ENCODE measurements around the gene FCRLB. TPM values are rescaled to one million over a fixed set of nuclear protein-coding genes. Genes with fewer than 3 reads are reported as not detected.

FCRLB gene
- total and polyA plus RNA-seq, 9 of the 15 experiments (the other 6 are each of a cell fraction or from before 2014, with no cell fraction given), result 0.20 to 4.6 (median 1.3) TPM

DNA sequence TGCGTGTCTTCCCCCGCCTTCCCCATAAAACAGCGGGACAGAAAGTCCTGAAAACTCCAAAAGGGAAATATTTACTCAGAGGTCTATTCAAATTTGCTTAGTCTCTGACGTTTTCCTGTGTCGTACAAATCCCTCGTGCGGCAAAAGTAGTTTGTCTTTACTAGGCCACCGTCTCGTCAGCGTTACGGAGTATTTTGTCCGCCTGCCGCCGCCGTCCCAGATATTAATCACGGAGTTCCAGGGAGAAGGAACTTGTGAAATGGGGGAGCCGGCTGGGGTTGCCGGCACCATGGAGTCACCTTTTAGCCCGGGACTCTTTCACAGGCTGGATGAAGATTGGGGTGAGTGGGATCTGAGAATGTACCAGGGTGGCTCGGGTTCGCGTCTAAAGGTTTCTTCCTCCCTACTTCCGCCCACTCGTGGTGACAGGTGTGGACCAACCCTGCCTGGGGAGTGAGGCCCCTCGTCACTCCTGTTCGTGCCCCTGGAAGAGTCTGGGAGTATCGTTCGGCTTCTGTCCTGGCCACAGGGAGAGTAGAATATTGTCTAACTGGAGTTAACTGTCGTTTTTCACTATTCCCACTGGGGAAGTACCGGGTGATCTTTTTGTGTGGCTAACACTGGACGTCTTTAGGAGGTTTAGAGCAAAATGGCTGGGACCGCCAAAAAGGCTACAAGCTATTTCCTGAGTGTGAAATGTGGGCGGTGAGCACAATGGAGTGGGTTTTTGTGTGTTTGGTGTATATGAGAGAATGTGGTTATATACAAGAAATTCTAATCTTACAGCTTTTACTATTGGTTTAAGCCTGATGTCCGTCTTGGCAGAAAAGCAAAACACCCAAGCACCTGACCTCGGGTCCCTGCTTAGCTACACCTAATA, 45.0 kb downstream of the FCRLB start, which contains the start of gene ATF6 (continued):
- TF ChIP-seq ETV5 (CRISPR knock-in tag; IDR thresholded peaks at IDR 0.05; ENCODE audit: low read depth) (peak; percentile 72), TOE1 (IDR thresholded peaks at IDR 0.05; ENCODE audit: borderline replicate concordance) (peak; percentile 95), TOE1 (CRISPR knock-in tag; IDR thresholded peaks at IDR 0.05; ENCODE audit: borderline replicate concordance, low read depth) (no peak), TBL1XR1 (IDR thresholded peaks at IDR 0.05; ENCODE audit: low read length in 2 of 2) (peak in 1 of 2 experiments; percentile 62; a peak in 1 of 4 replicates), KDM1A (IDR thresholded peaks at IDR 0.05) (no peak), NFYB (IDR thresholded peaks at IDR 0.05; ENCODE audit: extremely low read depth, insufficient read length) (no peak), ZNF12 (CRISPR knock-in tag; IDR thresholded peaks at IDR 0.05) (no peak), CHCHD3 (CRISPR knock-in tag; IDR thresholded peaks at IDR 0.05) (no peak), CSDE1 (IDR thresholded peaks at IDR 0.05) (no peak), ATF1 (CRISPR knock-in tag; IDR thresholded peaks at IDR 0.05) (no peak), ATF1 (tag; IDR thresholded peaks at IDR 0.05) (peak; percentile 97), MTA1 (IDR thresholded peaks at IDR 0.05; ENCODE audit: borderline replicate concordance) (peak; percentile 71; the same call in 1 of the 2 replicates), U2AF1 (optimal IDR thresholded peaks at IDR 0.05; ENCODE audit: low read depth, low read length) (no peak), ZNF764 (CRISPR knock-in tag; IDR thresholded peaks at IDR 0.05; ENCODE audit: low read depth) (no peak)
- TF ChIP-seq, protein P1, sequence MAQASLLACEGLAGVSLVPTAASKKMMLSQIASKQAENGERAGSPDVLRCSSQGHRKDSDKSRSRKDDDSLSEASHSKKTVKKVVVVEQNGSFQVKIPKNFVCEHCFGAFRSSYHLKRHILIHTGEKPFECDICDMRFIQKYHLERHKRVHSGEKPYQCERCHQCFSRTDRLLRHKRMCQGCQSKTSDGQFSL (CRISPR knock-in tag; IDR thresholded peaks at IDR 0.05), result peak; percentile 27; the same call in 1 of the 2 replicates
- TF ChIP-seq, protein P1 (tag; IDR thresholded peaks at IDR 0.05), result peak in 1 of 2 experiments; percentile 10; a peak in 1 of 4 replicates
- TF ChIP-seq, protein P2, sequence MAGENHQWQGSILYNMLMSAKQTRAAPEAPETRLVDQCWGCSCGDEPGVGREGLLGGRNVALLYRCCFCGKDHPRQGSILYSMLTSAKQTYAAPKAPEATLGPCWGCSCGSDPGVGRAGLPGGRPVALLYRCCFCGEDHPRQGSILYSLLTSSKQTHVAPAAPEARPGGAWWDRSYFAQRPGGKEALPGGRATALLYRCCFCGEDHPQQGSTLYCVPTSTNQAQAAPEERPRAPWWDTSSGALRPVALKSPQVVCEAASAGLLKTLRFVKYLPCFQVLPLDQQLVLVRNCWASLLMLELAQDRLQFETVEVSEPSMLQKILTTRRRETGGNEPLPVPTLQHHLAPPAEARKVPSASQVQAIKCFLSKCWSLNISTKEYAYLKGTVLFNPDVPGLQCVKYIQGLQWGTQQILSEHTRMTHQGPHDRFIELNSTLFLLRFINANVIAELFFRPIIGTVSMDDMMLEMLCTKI (IDR thresholded peaks at IDR 0.05; ENCODE audit: partially characterized antibody), result no peak
- TF ChIP-seq, protein P3, sequence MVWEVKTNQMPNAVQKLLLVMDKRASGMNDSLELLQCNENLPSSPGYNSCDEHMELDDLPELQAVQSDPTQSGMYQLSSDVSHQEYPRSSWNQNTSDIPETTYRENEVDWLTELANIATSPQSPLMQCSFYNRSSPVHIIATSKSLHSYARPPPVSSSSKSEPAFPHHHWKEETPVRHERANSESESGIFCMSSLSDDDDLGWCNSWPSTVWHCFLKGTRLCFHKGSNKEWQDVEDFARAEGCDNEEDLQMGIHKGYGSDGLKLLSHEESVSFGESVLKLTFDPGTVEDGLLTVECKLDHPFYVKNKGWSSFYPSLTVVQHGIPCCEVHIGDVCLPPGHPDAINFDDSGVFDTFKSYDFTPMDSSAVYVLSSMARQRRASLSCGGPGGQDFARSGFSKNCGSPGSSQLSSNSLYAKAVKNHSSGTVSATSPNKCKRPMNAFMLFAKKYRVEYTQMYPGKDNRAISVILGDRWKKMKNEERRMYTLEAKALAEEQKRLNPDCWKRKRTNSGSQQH (CRISPR knock-in tag; IDR thresholded peaks at IDR 0.05), result no peak
- TF ChIP-seq, protein P4, sequence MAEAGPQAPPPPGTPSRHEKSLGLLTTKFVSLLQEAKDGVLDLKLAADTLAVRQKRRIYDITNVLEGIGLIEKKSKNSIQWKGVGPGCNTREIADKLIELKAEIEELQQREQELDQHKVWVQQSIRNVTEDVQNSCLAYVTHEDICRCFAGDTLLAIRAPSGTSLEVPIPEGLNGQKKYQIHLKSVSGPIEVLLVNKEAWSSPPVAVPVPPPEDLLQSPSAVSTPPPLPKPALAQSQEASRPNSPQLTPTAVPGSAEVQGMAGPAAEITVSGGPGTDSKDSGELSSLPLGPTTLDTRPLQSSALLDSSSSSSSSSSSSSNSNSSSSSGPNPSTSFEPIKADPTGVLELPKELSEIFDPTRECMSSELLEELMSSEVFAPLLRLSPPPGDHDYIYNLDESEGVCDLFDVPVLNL (CRISPR knock-in tag; IDR thresholded peaks at IDR 0.05; ENCODE audit: low read depth), result no peak

Measured in K562 (cell line).